OCI-LY7 (cell line): ENCODE data around the gene HOXC9. TPM values are rescaled to one million over a fixed set of nuclear protein-coding genes. Genes with fewer than 3 reads are reported as not detected.

ENCODE experiments used
- BruUV-seq: library from RNA; stranded (reverse); fragments of 400-500 nt; replicated peaks from 2 replicates; lab custom pipeline; 2021; lab: Mats Ljungman, UMichigan
- CTCF ChIA-PET: fragments of 300-600 bp; sonication (Branson Sonifier 250); formaldehyde crosslinking; loops from one replicate; lab custom pipeline; 2022; ENCODE audit warnings: antibody characterized with exemption; ENCODE audit not compliant: unreplicated experiment; lab: Charles Lee
- POLR2A ChIA-PET: fragments of 300-600 bp; sonication (Branson Sonifier 250); formaldehyde crosslinking; loops from one replicate; lab custom pipeline; 2022; ENCODE audit warnings: antibody characterized with exemption; lab: Charles Lee
- DNase-seq: peaks from one replicate; pipeline ENCODE4 v3.0.0-alpha.2; 2015; ENCODE audit warnings: low spot score
- H2AFZ ChIP-seq: fragments of 200-600 bp; sonication (generic), shearing (Covaris generic); 2 replicates; pipeline ENCODE4 v1.6.1; 2014; ENCODE audit warnings: mild to moderate bottlenecking, antibody characterized with exemption, low read length, moderate library complexity
- H3K27ac ChIP-seq: fragments of 200-600 bp; sonication (generic); 2 replicates; pipeline ENCODE4 v1.5.1; 2014; ENCODE audit warnings: mixed run types, low read depth, mild to moderate bottlenecking, moderate library complexity, low read length, inconsistent platforms; ENCODE audit not compliant: poor library complexity, severe bottlenecking
- H3K36me3 ChIP-seq: fragments of 200-600 bp; sonication (generic); 2 replicates; pipeline ENCODE4 v1.6.1; 2014; ENCODE audit warnings: mild to moderate bottlenecking, antibody characterized with exemption, low read length, moderate library complexity, mixed read lengths; ENCODE audit not compliant: insufficient read depth
- H3K4me1 ChIP-seq: fragments of 200-600 bp; sonication (generic); 2 replicates; pipeline ENCODE4 v1.5.1; 2014; ENCODE audit warnings: mild to moderate bottlenecking, low read length; ENCODE audit not compliant: insufficient read depth, poor library complexity, severe bottlenecking
- H3K4me2 ChIP-seq: fragments of 200-600 bp; sonication (generic); 2 replicates; pipeline ENCODE4 v1.6.1; 2014; ENCODE audit warnings: mild to moderate bottlenecking, low read length
- H3K4me3 ChIP-seq: fragments of 200-600 bp; sonication (generic); 2 replicates; pipeline ENCODE4 v1.5.1; 2014; ENCODE audit warnings: mild to moderate bottlenecking, low read depth, low read length; ENCODE audit not compliant: poor library complexity, severe bottlenecking
- H3K79me2 ChIP-seq: fragments of 200-600 bp; sonication (generic); 2 replicates; pipeline ENCODE4 v1.6.1; 2016; ENCODE audit warnings: low read depth, mild to moderate bottlenecking, low read length, moderate library complexity, mixed read lengths; ENCODE audit not compliant: insufficient read depth
- H3K9me2 ChIP-seq: fragments of 200-600 bp; sonication (generic); 2 replicates; pipeline ENCODE4 v1.6.1; 2016; ENCODE audit warnings: mild to moderate bottlenecking, low read length, mixed read lengths; ENCODE audit not compliant: insufficient read depth
- H3K9me3 ChIP-seq: fragments of 200-600 bp; sonication (generic); 2 replicates; pipeline ENCODE4 v1.6.1; 2014; ENCODE audit warnings: mild to moderate bottlenecking, mixed run types, low read length, mixed read lengths
- H4K20me1 ChIP-seq: fragments of 200-600 bp; sonication (generic); 2 replicates; pipeline ENCODE4 v1.6.1; 2014; ENCODE audit warnings: mild to moderate bottlenecking, antibody characterized with exemption, low read length, moderate library complexity, mixed read lengths; ENCODE audit not compliant: insufficient read depth
- EZH2phosphoT487 ChIP-seq: fragments of 200-600 bp; sonication (generic); IDR thresholded peaks from 2 replicates; pipeline ENCODE4 v1.6.1; 2018; ENCODE audit warnings: low read depth, borderline replicate concordance, mild to moderate bottlenecking, mixed run types, antibody characterized with exemption, low read length, moderate library complexity, mixed read lengths
- intact Hi-C: fragments of 100-400 bp; cut with micrococcal nuclease; formaldehyde crosslinking; loops from one replicate; pipeline ENCODE4 v1.10.0; 2022; ENCODE audit not compliant: unreplicated experiment
- total RNA-seq, 2 experiments: library from RNA; depleted of rRNA in 1 of 2; stranded (reverse); fragments of >200 nt in 1 of 2; shearing (Covaris generic) in 1 of 2; gene quantifications; 2 replicates each; pipeline ENCODE4 v1.2.3, GENCODE V29; 2014 to 2022
- TF ChIP-seq, protein P1 (sequence below): fragments of 200-600 bp; sonication (generic); conservative IDR thresholded peaks from 2 replicates; pipeline ENCODE4 v1.5.1; 2014; ENCODE audit warnings: mild to moderate bottlenecking, antibody characterized with exemption, low read length, moderate library complexity, mixed read lengths

Gene HOXC9
- total RNA-seq, 2 experiments from 2014 or later, result 0.42 TPM; not detected in 1

GRCh38 chr12:53956251-53956887, 43.6 kb upstream of the HOXC9 start:
- Histone ChIP-seq H3K9me3 (no peaks in the 10 kb centered on the region), H3K27ac (no peak overlapping the region), H4K20me1 (no peaks in the 10 kb centered on the region; the same call in 1 of the 2 replicates), H3K36me3 (no peaks in the 10 kb centered on the region), H3K4me2 (no peak overlapping the region), H3K9me2 (no peaks in the 10 kb centered on the region), H3K4me1 (peaks cover 6% of the 10 kb centered on the region), H3K4me3 (no peak overlapping the region), H3K79me2 (no peaks in the 10 kb centered on the region), H2AFZ (no peak overlapping the region)
- ChIA-PET POLR2A (no interaction called here), CTCF (no interaction called here)
- TF ChIP-seq, protein P1, sequence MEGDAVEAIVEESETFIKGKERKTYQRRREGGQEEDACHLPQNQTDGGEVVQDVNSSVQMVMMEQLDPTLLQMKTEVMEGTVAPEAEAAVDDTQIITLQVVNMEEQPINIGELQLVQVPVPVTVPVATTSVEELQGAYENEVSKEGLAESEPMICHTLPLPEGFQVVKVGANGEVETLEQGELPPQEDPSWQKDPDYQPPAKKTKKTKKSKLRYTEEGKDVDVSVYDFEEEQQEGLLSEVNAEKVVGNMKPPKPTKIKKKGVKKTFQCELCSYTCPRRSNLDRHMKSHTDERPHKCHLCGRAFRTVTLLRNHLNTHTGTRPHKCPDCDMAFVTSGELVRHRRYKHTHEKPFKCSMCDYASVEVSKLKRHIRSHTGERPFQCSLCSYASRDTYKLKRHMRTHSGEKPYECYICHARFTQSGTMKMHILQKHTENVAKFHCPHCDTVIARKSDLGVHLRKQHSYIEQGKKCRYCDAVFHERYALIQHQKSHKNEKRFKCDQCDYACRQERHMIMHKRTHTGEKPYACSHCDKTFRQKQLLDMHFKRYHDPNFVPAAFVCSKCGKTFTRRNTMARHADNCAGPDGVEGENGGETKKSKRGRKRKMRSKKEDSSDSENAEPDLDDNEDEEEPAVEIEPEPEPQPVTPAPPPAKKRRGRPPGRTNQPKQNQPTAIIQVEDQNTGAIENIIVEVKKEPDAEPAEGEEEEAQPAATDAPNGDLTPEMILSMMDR, result no peak
- TF ChIP-seq EZH2phosphoT487, result no peak
- BruUV-seq, result no TSS peak
- intact Hi-C loops, result no loop called here
- DNase-seq, result no peak

GRCh38 chr12:53956914-53957536, 42.9 kb upstream of the HOXC9 start:
- no TSS peak for BruUV-seq
- Histone ChIP-seq H3K4me1 (peaks cover 6% of the 10 kb centered on the region), H3K36me3 (no peaks in the 10 kb centered on the region), H3K9me3 (no peaks in the 10 kb centered on the region), H3K9me2 (no peaks in the 10 kb centered on the region), H2AFZ (no peak overlapping the region), H3K79me2 (no peaks in the 10 kb centered on the region), H3K4me2 (no peak overlapping the region), H3K27ac (no peak overlapping the region), H3K4me3 (no peak overlapping the region), H4K20me1 (no peaks in the 10 kb centered on the region; the same call in 1 of the 2 replicates)
- intact Hi-C loops, result no loop called here
- no peak for DNase-seq
- POLR2A ChIA-PET, result no interaction called here
- TF ChIP-seq, protein P1, result no peak
- TF ChIP-seq EZH2phosphoT487, result no peak
- CTCF ChIA-PET, result no interaction called here

GRCh38 chr12:53958128-53958527, 41.8 kb upstream of the HOXC9 start:
- Histone ChIP-seq H4K20me1 (no peaks in the 10 kb centered on the region), H3K9me2 (no peaks in the 10 kb centered on the region), H3K4me1 (peaks cover 6% of the 10 kb centered on the region), H3K9me3 (no peaks in the 10 kb centered on the region), H3K4me3 (no peak overlapping the region), H3K4me2 (no peak overlapping the region), H3K79me2 (no peaks in the 10 kb centered on the region), H3K27ac (no peak overlapping the region), H3K36me3 (no peaks in the 10 kb centered on the region), H2AFZ (no peak overlapping the region)
- DNase-seq, result no peak
- BruUV-seq, result no TSS peak
- no peak for TF ChIP-seq EZH2phosphoT487
- TF ChIP-seq, protein P1, result no peak
- ChIA-PET CTCF (no interaction called here), POLR2A (no interaction called here)
- intact Hi-C loops, result no loop called here
